HEK293T (cell line): ENCODE measurements around the gene SCLY.

ENCODE experiments used
- ARNT ChIP-seq: fragments of 450-650 bp; IDR thresholded peaks from 2 replicates; pipeline ENCODE4 v1.6.1; 2017; ENCODE audit warnings: mild to moderate bottlenecking
- BHLHE40 ChIP-seq: fragments of 450-650 bp; IDR thresholded peaks from 2 replicates; pipeline ENCODE4 v1.6.1; 2016; ENCODE audit warnings: mild to moderate bottlenecking, moderate library complexity, borderline replicate concordance
- ELF4 ChIP-seq: fragments of 450-650 bp; IDR thresholded peaks from 2 replicates; pipeline ENCODE4 v1.6.1; 2017; ENCODE audit warnings: antibody characterized with exemption
- FOXA1 ChIP-seq: fragments of 450-650 bp; IDR thresholded peaks from 2 replicates; pipeline ENCODE4 v1.6.1; 2016; ENCODE audit warnings: mild to moderate bottlenecking
- FOXK2 ChIP-seq: fragments of 450-650 bp; IDR thresholded peaks from 2 replicates; pipeline ENCODE4 v1.6.1; 2016; ENCODE audit warnings: mild to moderate bottlenecking
- FOXM1 ChIP-seq: fragments of 450-650 bp; IDR thresholded peaks from 2 replicates; pipeline ENCODE4 v1.6.1; 2017; ENCODE audit warnings: mild to moderate bottlenecking, borderline replicate concordance
- L3MBTL2 ChIP-seq: fragments of 450-650 bp; conservative IDR thresholded peaks from 2 replicates; pipeline ENCODE4 v1.6.1; 2016; ENCODE audit warnings: mild to moderate bottlenecking
- PKNOX1 ChIP-seq: fragments of 450-650 bp; IDR thresholded peaks from 2 replicates; pipeline ENCODE4 v1.6.1; 2016
- SP1 ChIP-seq: fragments of 450-650 bp; IDR thresholded peaks from 2 replicates; pipeline ENCODE4 v1.6.1; 2017
- SUZ12 ChIP-seq: fragments of 450-650 bp; IDR thresholded peaks from 2 replicates; pipeline ENCODE4 v1.6.1; 2016; ENCODE audit warnings: mild to moderate bottlenecking
- TARDBP ChIP-seq: fragments of 450-650 bp; IDR thresholded peaks from 2 replicates; pipeline ENCODE4 v1.6.1; 2016
- ZNF384 ChIP-seq: fragments of 450-650 bp; IDR thresholded peaks from 2 replicates; pipeline ENCODE4 v1.6.1; 2016

- no peak for TF ChIP-seq ZNF384
- TF ChIP-seq ARNT = no peak
- TF ChIP-seq FOXM1 = no peak
- no peak for TF ChIP-seq SP1
- no peak for TF ChIP-seq FOXA1
- no peak for TF ChIP-seq FOXK2
- no peak for TF ChIP-seq L3MBTL2
- no peak for TF ChIP-seq TARDBP
- no peak for TF ChIP-seq PKNOX1
- no peak for TF ChIP-seq ELF4
- TF ChIP-seq SUZ12 = no peak
- TF ChIP-seq BHLHE40 = no peak
Measured at GRCh38 chr2:238067939-238068338, 7.1 kb downstream of the SCLY start.
